Gastrocnemius medialis (tissue), 4 donors: Measurements from ENCODE around the gene SEMA6D. TPM values are rescaled to one million over a fixed set of nuclear protein-coding genes. Genes with fewer than 3 reads are reported as not detected.

Experiments used
- ATAC-seq, 2 donors: fragments of 150-250 bp; one replicate each; pipeline ENCODE4 v1.9.1; 2016
- DNase-seq, 2 donors: peaks; one replicate each; pipeline ENCODE4 v3.0.0-alpha.2; 2019
- H3K27ac ChIP-seq, 4 donors: fragments of 200-600 bp; sonication (generic); 1 replicate in 1 of 4; 2 replicates in 3 of 4; pipeline ENCODE4 v1.5.1; 2016 to 2018; ENCODE audit warnings: mild to moderate bottlenecking in 2 of 4, moderate library complexity in 1 of 4
- H3K27me3 ChIP-seq, 3 donors: fragments of 200-600 bp; sonication (generic) in 2 of 3; 1 replicate in 1 of 3; 2 replicates in 2 of 3; pipeline versions ENCODE4 v1.5.1 to v1.6.0; 2016 to 2019; ENCODE audit warnings: mild to moderate bottlenecking in 1 of 3, moderate library complexity in 1 of 3
- H3K36me3 ChIP-seq, 2 donors: fragments of 200-600 bp; sonication (generic) in 1 of 2; one replicate each; pipeline ENCODE4 v1.5.1; 2017 to 2018
- H3K4me1 ChIP-seq, 2 donors: fragments of 200-600 bp; sonication (generic) in 1 of 2; one replicate each; pipeline ENCODE4 v1.5.1; 2016 to 2017; ENCODE audit warnings: mild to moderate bottlenecking in 2 of 2
- H3K4me3 ChIP-seq, 4 donors: fragments of 200-600 bp; sonication (generic) in 3 of 4; 1 replicate in 1 of 4; 2 replicates in 3 of 4; pipeline ENCODE4 v1.5.1; 2016 to 2019; ENCODE audit warnings: mild to moderate bottlenecking in 2 of 4
- H3K9me3 ChIP-seq, 3 donors: fragments of 200-600 bp; sonication (generic) in 2 of 3; 1 replicate in 1 of 3; 2 replicates in 2 of 3; pipeline ENCODE4 v1.5.1; 2016 to 2019
- POLR2A ChIP-seq, 2 donors: fragments of 450-650 bp; IDR thresholded peaks; one replicate each; pipeline ENCODE4 v1.6.1; 2017; ENCODE audit warnings: antibody characterized with exemption in 2 of 2, mild to moderate bottlenecking in 2 of 2, moderate library complexity in 2 of 2
- in situ Hi-C, 4 donors: fragments of 200-750 bp; cut with MboI; loops; one replicate each; pipeline versions ENCODE4 v1.15.0 to v1.8.0; 2017; ENCODE audit warnings: low sequenced_read_pairs in 4 of 4
- intact Hi-C: fragments of 100-400 bp; cut with DNase I; formaldehyde crosslinking; loops from one replicate; pipeline ENCODE4 v1.15.1; 2023; ENCODE audit warnings: low total_unique reads
- total RNA-seq, 4 donors: library from RNA; depleted of rRNA; stranded (reverse); fragments of >200 nt; gene quantifications; one replicate each; pipeline versions ENCODE4 v1.1.0 to v1.2.3, GENCODE V29; 2016
- TF ChIP-seq, protein P1 (sequence below), 5 experiments: fragments of 450-650 bp in 3 of 5; fragments of 200-600 bp in 2 of 5; sonication (generic) in 2 of 5; IDR thresholded peaks in 4 of 5; conservative IDR thresholded peaks in 1 of 5; 1 replicate in 4 of 5; 2 replicates in 1 of 5; pipeline ENCODE4 v1.5.1; 2016 to 2019; ENCODE audit warnings: antibody characterized with exemption in 5 of 5, mild to moderate bottlenecking in 3 of 5, moderate library complexity in 3 of 5

The SEMA6D gene
- total RNA-seq, 4 donors from 2014 or later, result 0.97 to 5.9 (median 2.7) TPM

- Histone ChIP-seq H3K36me3 (no peaks in the 10 kb centered on the region), H3K4me3 (no peak overlapping the region), H3K9me3 (no peaks in the 10 kb centered on the region), H3K4me1 (peaks cover 0 to 4% of the 10 kb centered on the region in 2 donors), H3K27ac (no peak overlapping the region), H3K27me3 (no peaks in the 10 kb centered on the region)
- no peak for ATAC-seq
- TF ChIP-seq, protein P1, sequence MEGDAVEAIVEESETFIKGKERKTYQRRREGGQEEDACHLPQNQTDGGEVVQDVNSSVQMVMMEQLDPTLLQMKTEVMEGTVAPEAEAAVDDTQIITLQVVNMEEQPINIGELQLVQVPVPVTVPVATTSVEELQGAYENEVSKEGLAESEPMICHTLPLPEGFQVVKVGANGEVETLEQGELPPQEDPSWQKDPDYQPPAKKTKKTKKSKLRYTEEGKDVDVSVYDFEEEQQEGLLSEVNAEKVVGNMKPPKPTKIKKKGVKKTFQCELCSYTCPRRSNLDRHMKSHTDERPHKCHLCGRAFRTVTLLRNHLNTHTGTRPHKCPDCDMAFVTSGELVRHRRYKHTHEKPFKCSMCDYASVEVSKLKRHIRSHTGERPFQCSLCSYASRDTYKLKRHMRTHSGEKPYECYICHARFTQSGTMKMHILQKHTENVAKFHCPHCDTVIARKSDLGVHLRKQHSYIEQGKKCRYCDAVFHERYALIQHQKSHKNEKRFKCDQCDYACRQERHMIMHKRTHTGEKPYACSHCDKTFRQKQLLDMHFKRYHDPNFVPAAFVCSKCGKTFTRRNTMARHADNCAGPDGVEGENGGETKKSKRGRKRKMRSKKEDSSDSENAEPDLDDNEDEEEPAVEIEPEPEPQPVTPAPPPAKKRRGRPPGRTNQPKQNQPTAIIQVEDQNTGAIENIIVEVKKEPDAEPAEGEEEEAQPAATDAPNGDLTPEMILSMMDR (IDR thresholded peaks at IDR 0.05 in 4 of 5, conservative IDR thresholded peaks at IDR 0.05 in 1 of 5), result no peak
- TF ChIP-seq POLR2A (IDR thresholded peaks at IDR 0.05), result no peak
- in situ Hi-C loops, result loop anchor here in 1 of 4 donors (25.0 kb wide), 1 partner anchor 487 kb away; no protein-coding TSS in a partner anchor
- DNase-seq, result no peak
- intact Hi-C loops, result no loop called here
Measured at GRCh38 chr15:47674586-47675232, 42.6 kb upstream of the SEMA6D start.

DNA sequence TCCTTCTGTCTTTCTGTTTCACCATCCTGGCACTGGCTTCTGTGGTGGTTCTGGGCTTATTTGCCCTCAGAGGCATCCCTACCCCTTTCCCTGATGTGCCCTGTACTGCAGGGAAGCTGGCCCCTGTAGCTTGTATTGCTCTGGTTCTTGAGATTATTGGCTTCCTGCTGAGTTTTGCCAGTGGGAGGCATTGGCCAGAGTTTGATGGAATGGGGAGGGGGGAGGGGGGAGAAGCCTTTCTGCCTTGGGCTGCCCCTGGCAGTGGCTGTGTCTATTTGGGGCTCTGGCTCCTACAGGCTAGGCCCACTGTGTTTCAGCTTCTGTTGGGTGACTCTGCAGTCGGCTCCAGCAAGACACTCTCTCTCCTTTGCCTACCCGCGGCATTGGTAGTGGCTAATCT lies 41.6 kb upstream of the SEMA6D start:
- DNase-seq (no peak), ATAC-seq (no peak)
- in situ Hi-C loops, result loop anchor here in 1 of 4 donors (25.0 kb wide), 1 partner anchor 488 kb away; no protein-coding TSS in a partner anchor
- Histone ChIP-seq H3K4me3 (no peak overlapping the region), H3K36me3 (no peaks in the 10 kb centered on the region), H3K27ac (no peak overlapping the region), H3K27me3 (no peaks in the 10 kb centered on the region), H3K4me1 (peaks cover 0 to 4% of the 10 kb centered on the region in 2 donors), H3K9me3 (no peaks in the 10 kb centered on the region)
- TF ChIP-seq, protein P1 (IDR thresholded peaks at IDR 0.05 in 4 of 5, conservative IDR thresholded peaks at IDR 0.05 in 1 of 5), result no peak
- TF ChIP-seq POLR2A (IDR thresholded peaks at IDR 0.05), result no peak
- intact Hi-C loops, result no loop called here

DNA sequence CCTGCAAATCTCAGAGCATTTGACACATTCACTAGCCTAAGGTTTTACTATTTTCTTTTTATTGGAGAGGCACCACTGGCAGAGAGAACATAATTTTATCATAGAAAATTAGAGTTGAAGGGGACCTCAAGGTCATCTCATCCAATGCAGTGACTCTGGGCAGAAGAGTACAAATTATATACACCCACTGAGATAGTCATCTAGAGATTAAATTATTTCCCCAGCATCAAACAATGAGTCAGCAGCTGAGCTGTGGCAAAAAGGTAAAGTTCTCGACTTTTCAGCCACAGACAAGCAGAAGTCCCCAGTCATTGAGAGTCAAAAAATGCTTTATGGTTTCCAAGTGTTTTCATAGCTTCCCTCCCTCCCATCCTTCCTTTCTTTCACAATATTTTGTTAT lies 39.3 kb upstream of the SEMA6D start:
- intact Hi-C loops (no loop called here), in situ Hi-C loops (loop anchor here in 1 of 4 donors (25.0 kb wide), 1 partner anchor 491 kb away; no protein-coding TSS in a partner anchor)
- Histone ChIP-seq H3K9me3 (no peaks in the 10 kb centered on the region), H3K27ac (no peak overlapping the region), H3K36me3 (no peaks in the 10 kb centered on the region), H3K27me3 (no peaks in the 10 kb centered on the region), H3K4me1 (peaks cover 0 to 4% of the 10 kb centered on the region in 2 donors), H3K4me3 (no peak overlapping the region)
- no peak for TF ChIP-seq POLR2A (IDR thresholded peaks at IDR 0.05)
- TF ChIP-seq, protein P1 (IDR thresholded peaks at IDR 0.05 in 4 of 5, conservative IDR thresholded peaks at IDR 0.05 in 1 of 5), result no peak
- no peak for DNase-seq
- no peak for ATAC-seq

DNA sequence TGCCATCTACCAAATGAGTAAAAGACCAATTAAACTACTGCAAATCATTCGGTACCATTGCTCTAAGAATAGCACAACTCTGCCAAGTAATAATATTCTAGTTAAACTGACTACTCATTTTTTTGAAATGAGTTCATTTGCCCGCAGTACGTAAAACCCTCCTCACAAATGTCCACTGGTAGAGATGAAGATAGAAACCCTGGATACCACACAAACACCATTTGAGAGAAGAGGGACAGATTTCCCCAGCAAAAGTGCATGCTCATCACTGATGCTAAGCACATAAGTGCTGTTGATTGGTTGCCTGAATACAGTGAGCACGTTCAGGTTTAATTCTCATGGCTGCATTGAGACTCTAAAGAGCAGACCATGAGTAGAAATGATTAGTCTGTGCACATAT lies 34.6 kb upstream of the SEMA6D start:
- Histone ChIP-seq H3K4me1 (no peaks in the 10 kb centered on the region), H3K27ac (no peak overlapping the region), H3K4me3 (no peak overlapping the region), H3K36me3 (no peaks in the 10 kb centered on the region), H3K27me3 (no peaks in the 10 kb centered on the region), H3K9me3 (no peaks in the 10 kb centered on the region)
- DNase-seq (no peak), ATAC-seq (no peak)
- in situ Hi-C loops, result loop anchor here in 1 of 4 donors (25.0 kb wide), 1 partner anchor 495 kb away; no protein-coding TSS in a partner anchor
- TF ChIP-seq POLR2A (IDR thresholded peaks at IDR 0.05), result no peak
- TF ChIP-seq, protein P1 (IDR thresholded peaks at IDR 0.05 in 4 of 5, conservative IDR thresholded peaks at IDR 0.05 in 1 of 5), result no peak
- intact Hi-C loops, result no loop called here
